ENCODE measurements around the gene TERB1.

DNA sequence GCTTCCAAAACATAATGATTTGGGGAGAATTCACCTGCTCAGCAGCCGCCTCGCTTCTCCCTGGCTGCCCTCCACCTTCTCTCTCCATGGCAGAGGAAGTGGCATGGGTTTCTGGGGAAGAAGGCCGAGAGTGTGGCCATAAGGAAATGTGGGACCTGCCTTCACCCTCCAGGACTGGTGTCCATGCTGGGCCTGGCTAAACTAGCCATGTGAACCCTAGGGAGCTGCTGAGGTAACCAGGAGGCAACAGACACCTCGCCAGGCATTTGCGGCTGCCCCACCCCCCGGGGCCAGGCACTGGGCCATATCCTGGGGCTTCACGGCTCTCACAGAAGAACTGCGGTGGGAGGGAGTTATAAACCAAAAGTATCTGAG, 94.9 kb downstream of the TERB1 start:
- TF ChIP-seq, protein P1, sequence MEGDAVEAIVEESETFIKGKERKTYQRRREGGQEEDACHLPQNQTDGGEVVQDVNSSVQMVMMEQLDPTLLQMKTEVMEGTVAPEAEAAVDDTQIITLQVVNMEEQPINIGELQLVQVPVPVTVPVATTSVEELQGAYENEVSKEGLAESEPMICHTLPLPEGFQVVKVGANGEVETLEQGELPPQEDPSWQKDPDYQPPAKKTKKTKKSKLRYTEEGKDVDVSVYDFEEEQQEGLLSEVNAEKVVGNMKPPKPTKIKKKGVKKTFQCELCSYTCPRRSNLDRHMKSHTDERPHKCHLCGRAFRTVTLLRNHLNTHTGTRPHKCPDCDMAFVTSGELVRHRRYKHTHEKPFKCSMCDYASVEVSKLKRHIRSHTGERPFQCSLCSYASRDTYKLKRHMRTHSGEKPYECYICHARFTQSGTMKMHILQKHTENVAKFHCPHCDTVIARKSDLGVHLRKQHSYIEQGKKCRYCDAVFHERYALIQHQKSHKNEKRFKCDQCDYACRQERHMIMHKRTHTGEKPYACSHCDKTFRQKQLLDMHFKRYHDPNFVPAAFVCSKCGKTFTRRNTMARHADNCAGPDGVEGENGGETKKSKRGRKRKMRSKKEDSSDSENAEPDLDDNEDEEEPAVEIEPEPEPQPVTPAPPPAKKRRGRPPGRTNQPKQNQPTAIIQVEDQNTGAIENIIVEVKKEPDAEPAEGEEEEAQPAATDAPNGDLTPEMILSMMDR (IDR thresholded peaks at IDR 0.05; ENCODE audit: low read depth, low read length), result no peak
- no peak for TF ChIP-seq POLR2A (IDR thresholded peaks at IDR 0.05; ENCODE audit: extremely low read depth, insufficient read length)
- no peak for TF ChIP-seq MYC (IDR thresholded peaks at IDR 0.05; ENCODE audit: low read depth, low read length)
